ENCODE measurements around the gene SUMF2.
"Not testable (repeated sequence)": the region's sequence is repeated elsewhere in the genome, so short reads cannot be mapped to it uniquely, and the experiment has no call there.

Gene SUMF2

GRCh38 chr7:56066376-56066775 lies 2.3 kb downstream of the SUMF2 start:
- not testable (repeated sequence) for DNase-seq

- DNase-seq = peak; percentile 69 to 74
These were observed 10.3 kb downstream of the SUMF2 start for GRCh38 chr7:56074371-56074791.

- no peak for DNase-seq
These were observed 13.6 kb downstream of the SUMF2 start for GRCh38 chr7:56077681-56078080.

- no peak for DNase-seq
These were observed 14.1 kb downstream of the SUMF2 start for GRCh38 chr7:56078196-56078595.

GRCh38 chr7:56079450-56080185 lies 15.5 kb downstream of the SUMF2 start:
- no peak for DNase-seq

- not testable (repeated sequence) for DNase-seq
These were observed 16.8 kb downstream of the SUMF2 start for GRCh38 chr7:56080726-56081435.

- no peak for DNase-seq
These were observed 17.7 kb downstream of the SUMF2 start for GRCh38 chr7:56081626-56082340.

- no peak for DNase-seq
These were observed 19.2 kb downstream of the SUMF2 start for GRCh38 chr7:56083150-56083785.

- no peak for DNase-seq
These were observed 22.7 kb downstream of the SUMF2 start for GRCh38 chr7:56086761-56087160.

GRCh38 chr7:56087445-56087844 lies 23.4 kb downstream of the SUMF2 start:
- no peak for DNase-seq

GRCh38 chr7:56091591-56091990 lies 27.5 kb downstream of the SUMF2 start:
- no peak for DNase-seq

GRCh38 chr7:56092388-56092787 lies 28.3 kb downstream of the SUMF2 start:
- not testable (repeated sequence) for DNase-seq

GRCh38 chr7:56092789-56093531 lies 28.9 kb downstream of the SUMF2 start, which contains the start of gene PHKG1:
Gene PHKG1, minus strand, starts transcription at chr7:56092952. Its CDS starts 4,011 bp downstream, at chr7:56088941.
- no peak for DNase-seq

GRCh38 chr7:56097700-56098099 lies 33.6 kb downstream of the SUMF2 start:
- DNase-seq = no peak

GRCh38 chr7:56098187-56099008 lies 34.3 kb downstream of the SUMF2 start:
- not testable (repeated sequence) for DNase-seq

- no peak for DNase-seq
These were observed 35.6 kb downstream of the SUMF2 start for GRCh38 chr7:56099653-56100052.

- DNase-seq = not testable (repeated sequence)
These were observed 40.1 kb downstream of the SUMF2 start for GRCh38 chr7:56104138-56104537.

- peak; percentile 28 to 30 for DNase-seq
These were observed 41.4 kb downstream of the SUMF2 start for GRCh38 chr7:56105508-56105907.

- peak; percentile 90 to 93 for DNase-seq
These were observed 42.3 kb downstream of the SUMF2 start, which contains the start of gene CHCHD2 for GRCh38 chr7:56106108-56107073. Gene CHCHD2, minus strand, starts transcription at chr7:56106476. Its CDS starts 63 bp downstream, at chr7:56106413.

GRCh38 chr7:56107954-56108258 lies 43.8 kb downstream of the SUMF2 start:
- no peak for DNase-seq

All from stimulated activated CD4-positive, alpha-beta T cell treated with anti-CD3 and anti-CD28 coated beads, Interleukin-2, amount 100 ng/mL, for 24 hours (primary cell).